GM18858 (cell line): ENCODE data around the gene EEF1AKMT3.
"Not testable (repeated sequence)": the region's sequence is repeated elsewhere in the genome, so short reads cannot be mapped to it uniquely, and the experiment has no call there.

ENCODE experiments used
- ATAC-seq: cut with Tn5 transposase; IDR thresholded peaks from one replicate; pipeline ENCODE4 v1.9.1; 2021; ENCODE audit not compliant: unreplicated experiment

The EEF1AKMT3 gene

GRCh38 chr12:57815177-57816000 lies 43.0 kb downstream of the EEF1AKMT3 start:
- ATAC-seq, result no peak

GRCh38 chr12:57816001-57816854 lies 43.8 kb downstream of the EEF1AKMT3 start:
- ATAC-seq, result no peak

GRCh38 chr12:57816855-57817151 lies 44.4 kb downstream of the EEF1AKMT3 start:
- ATAC-seq, result no peak

GRCh38 chr12:57817261-57817989 lies 45.0 kb downstream of the EEF1AKMT3 start:
- no peak for ATAC-seq

- not testable (repeated sequence) for ATAC-seq
Observed at GRCh38 chr12:57817990-57818331, 45.5 kb downstream of the EEF1AKMT3 start.

GRCh38 chr12:57820119-57820518 lies 47.7 kb downstream of the EEF1AKMT3 start:
- not testable (repeated sequence) for ATAC-seq

GRCh38 chr12:57821015-57821414 lies 48.6 kb downstream of the EEF1AKMT3 start:
- not testable (repeated sequence) for ATAC-seq

GRCh38 chr12:57821474-57822214 lies 49.2 kb downstream of the EEF1AKMT3 start:
- no peak for ATAC-seq

GRCh38 chr12:57822392-57823130 lies 50.1 kb downstream of the EEF1AKMT3 start:
- no peak for ATAC-seq

GRCh38 chr12:57823131-57823907 lies 50.9 kb downstream of the EEF1AKMT3 start:
- ATAC-seq, result no peak

GRCh38 chr12:57823908-57824640 lies 51.7 kb downstream of the EEF1AKMT3 start:
- ATAC-seq, result no peak

- ATAC-seq, result no peak
Observed at GRCh38 chr12:57825451-57825850, 53.0 kb downstream of the EEF1AKMT3 start.

GRCh38 chr12:57826400-57826799 lies 54.0 kb downstream of the EEF1AKMT3 start:
- ATAC-seq, result no peak

GRCh38 chr12:57826966-57827365 lies 54.6 kb downstream of the EEF1AKMT3 start:
- ATAC-seq, result no peak

GRCh38 chr12:57829025-57829777 lies 56.8 kb downstream of the EEF1AKMT3 start:
- no peak for ATAC-seq

GRCh38 chr12:57830393-57830792 lies 58.0 kb downstream of the EEF1AKMT3 start:
- ATAC-seq, result no peak
